Stomach (tissue), 9 donors: Measurements from ENCODE around the gene MUSK. TPM values are rescaled to one million over a fixed set of nuclear protein-coding genes. Genes with fewer than 3 reads are reported as not detected.

Experiments used
- DNase-seq, 2 donors: peaks; one replicate each; pipeline versions ENCODE4 v3.0.0 to v3.0.0-alpha.2; 2013 to 2019
- H3K27ac ChIP-seq, 5 donors: fragments of 200-600 bp in 4 of 5; sonication (generic) in 4 of 5; one replicate each; pipeline ENCODE4 v1.5.1; 2013 to 2019; ENCODE audit warnings: mild to moderate bottlenecking in 1 of 5, moderate library complexity in 1 of 5
- H3K27me3 ChIP-seq, 3 donors: fragments of 200-600 bp; sonication (generic); one replicate each; pipeline ENCODE4 v1.5.1; 2017 to 2019; ENCODE audit warnings: mixed run types in 1 of 3
- H3K36me3 ChIP-seq, 4 donors: fragments of 200-600 bp; sonication (generic); 1 replicate in 3 of 4; 2 replicates in 1 of 4; pipeline ENCODE4 v1.5.1; 2016 to 2019
- H3K4me1 ChIP-seq, 4 donors: fragments of 200-600 bp; sonication (generic); one replicate each; pipeline ENCODE4 v1.5.1; 2016 to 2019
- H3K4me3 ChIP-seq, 4 donors: fragments of 200-600 bp; sonication (generic) in 3 of 4; one replicate each; pipeline ENCODE4 v1.5.1; 2016 to 2019; ENCODE audit warnings: mild to moderate bottlenecking in 1 of 4
- H3K9me3 ChIP-seq, 4 donors: fragments of 200-600 bp; sonication (generic); one replicate each; pipeline ENCODE4 v1.5.1; 2016 to 2019
- CTCF ChIP-seq, 7 experiments: fragments of 450-650 bp in 4 of 7; fragments of 200-600 bp in 3 of 7; sonication (generic) in 3 of 7; IDR thresholded peaks; one replicate each; pipeline ENCODE4 v1.5.1; 2016 to 2019; ENCODE audit warnings: antibody characterized with exemption in 7 of 7, control low read depth in 2 of 7, mild to moderate bottlenecking in 1 of 7
- EP300 ChIP-seq: sonication (generic); formaldehyde crosslinking; IDR thresholded peaks from one replicate; pipeline ENCODE4 v1.6.1; 2017; ENCODE audit warnings: antibody characterized with exemption
- POLR2A ChIP-seq, 4 donors: fragments of 450-650 bp; IDR thresholded peaks; one replicate each; pipeline ENCODE4 v1.6.1; 2016; ENCODE audit warnings: antibody characterized with exemption in 4 of 4, control low read depth in 2 of 4, mild to moderate bottlenecking in 1 of 4, moderate library complexity in 1 of 4
- POLR2AphosphoS5 ChIP-seq, 3 donors: sonication (generic); formaldehyde crosslinking; IDR thresholded peaks; one replicate each; pipeline ENCODE4 v1.6.1; 2016; ENCODE audit warnings: antibody characterized with exemption in 3 of 3
- WGBS, 5 donors: extraction: QIAGEN DNeasy Blood & Tissue Kit in 3 of 5; methylation state at CpG; one replicate each; pipeline versions ENCODE4 v1.1.5 to v1.1.7; 2013 to 2018; 5-methylcytosine and 5-hydroxymethylcytosine counted together
- intact Hi-C: fragments of 100-400 bp; cut with DNase I; formaldehyde crosslinking; loops from one replicate; pipeline ENCODE4 v1.15.1; 2023; ENCODE audit warnings: low total_unique reads
- polyA plus RNA-seq, 3 donors: library from polyadenylated mRNA; stranded (reverse); fragments of 200-250 nt; gene quantifications; one replicate each; pipeline ENCODE4 v1.2.3, GENCODE V29; 2013
- total RNA-seq, 5 donors: library from RNA; depleted of rRNA; stranded (reverse); fragments of >200 nt; gene quantifications; one replicate each; pipeline versions ENCODE4 v1.1.0 to v1.2.3, GENCODE V29; 2014 to 2016
- donor health status: healthy with polysubstance abuse.
- donor health status: Bipolar disorder and iron deficiency.
- donor health status: healthy.

Gene MUSK
- total and polyA plus RNA-seq, 8 donors: 0.23 to 20.4 (median 3.0) TPM

DNA sequence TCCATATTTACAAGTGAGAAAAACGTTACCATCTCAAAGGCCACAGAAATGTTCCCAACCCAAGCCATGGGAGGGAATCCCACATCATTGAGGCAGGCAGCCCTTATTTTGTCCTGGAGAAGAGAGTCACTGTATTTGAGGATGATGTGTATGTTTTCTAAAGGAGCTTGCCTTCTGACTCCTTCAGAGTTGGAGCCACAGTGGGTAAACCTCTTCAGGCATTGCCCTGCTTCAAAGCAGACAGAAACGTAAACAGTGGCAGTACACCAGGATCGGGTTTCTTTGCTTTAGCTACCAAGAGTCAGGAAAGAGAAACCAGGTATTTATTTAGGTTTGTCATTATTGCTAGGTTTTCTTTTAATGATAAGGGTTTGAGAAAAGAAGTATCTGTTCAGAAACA is 45.7 kb downstream of the MUSK start:
- no peaks in the 10 kb centered on the region for H3K27me3 ChIP-seq
- H3K9me3 ChIP-seq: no peaks in the 10 kb centered on the region
- WGBS, 5 donors: 22 to 43% (median 32%) methylated on average over 3 of the region's 3 CpGs
- no peaks in the 10 kb centered on the region for H3K36me3 ChIP-seq
- H3K4me3 ChIP-seq: no peak overlapping the region
- H3K27ac ChIP-seq: no peak overlapping the region
- peak; percentile 25 to 54 for DNase-seq
- intact Hi-C loops: no loop called here
- no peaks in the 10 kb centered on the region for H3K4me1 ChIP-seq
- no peak for TF ChIP-seq POLR2A (IDR thresholded peaks at IDR 0.05)
- no peak for TF ChIP-seq EP300
- TF ChIP-seq CTCF (IDR thresholded peaks at IDR 0.05): no peak
- no peak for TF ChIP-seq POLR2AphosphoS5 (IDR thresholded peaks at IDR 0.05)

DNA sequence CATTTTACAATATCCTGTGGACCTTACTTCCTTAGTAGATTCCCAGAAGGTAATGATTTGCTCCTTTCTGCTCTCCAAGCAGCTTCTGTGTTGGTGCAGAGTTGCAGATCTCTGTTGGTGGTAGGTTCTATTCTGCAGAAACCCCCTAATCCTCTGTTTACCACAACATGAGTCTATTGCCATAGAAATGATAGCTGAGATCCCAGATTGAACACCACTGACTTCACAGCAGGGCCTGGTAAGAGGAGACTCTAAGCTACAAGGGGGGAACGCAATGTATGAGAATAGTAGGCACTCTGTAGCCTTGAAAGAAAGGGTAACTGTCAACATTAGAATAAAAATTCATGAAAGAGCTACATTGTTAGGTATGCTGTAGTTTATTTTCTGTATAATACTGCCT is 59.5 kb downstream of the MUSK start:
- 67 to 96% (median 82%) methylated on average over 1 of the region's 1 CpG for WGBS, 5 donors
- H3K27me3 ChIP-seq: no peaks in the 10 kb centered on the region
- TF ChIP-seq POLR2AphosphoS5 (IDR thresholded peaks at IDR 0.05) (no peak), CTCF (IDR thresholded peaks at IDR 0.05) (no peak), POLR2A (IDR thresholded peaks at IDR 0.05) (no peak), EP300 (no peak)
- H3K4me1 ChIP-seq: no peaks in the 10 kb centered on the region
- DNase-seq: peak in 1 of 2 donors; percentile 30
- H3K27ac ChIP-seq: no peak overlapping the region
- no peaks in the 10 kb centered on the region for H3K36me3 ChIP-seq
- H3K4me3 ChIP-seq: no peak overlapping the region
- H3K9me3 ChIP-seq: no peaks in the 10 kb centered on the region
- intact Hi-C loops: no loop called here

DNA sequence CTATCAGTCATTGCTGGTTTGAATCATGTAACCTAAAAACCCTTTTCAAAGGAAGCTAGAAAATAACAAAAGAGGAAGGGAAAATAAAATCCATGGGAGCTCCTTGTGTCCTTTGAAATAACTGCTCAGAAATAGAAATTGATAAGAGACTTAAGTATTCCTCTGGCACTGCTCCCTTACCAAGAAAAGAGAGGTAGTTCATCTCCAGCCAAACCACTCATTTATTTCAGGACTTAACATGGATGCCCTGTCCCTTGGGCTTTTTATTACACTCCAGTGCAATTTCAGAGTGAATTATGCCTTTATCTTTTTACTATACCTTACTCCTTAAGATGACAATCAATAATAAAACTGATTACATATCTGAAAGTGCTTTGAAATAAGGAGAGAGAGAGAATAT is 61.0 kb downstream of the MUSK start:
- H3K27me3 ChIP-seq: no peaks in the 10 kb centered on the region
- no peaks in the 10 kb centered on the region for H3K9me3 ChIP-seq
- no peaks in the 10 kb centered on the region for H3K36me3 ChIP-seq
- intact Hi-C loops: no loop called here
- no peak overlapping the region for H3K27ac ChIP-seq
- H3K4me1 ChIP-seq: no peaks in the 10 kb centered on the region
- TF ChIP-seq POLR2AphosphoS5 (IDR thresholded peaks at IDR 0.05) (no peak), POLR2A (IDR thresholded peaks at IDR 0.05) (no peak), EP300 (no peak), CTCF (IDR thresholded peaks at IDR 0.05) (no peak)
- no peak overlapping the region for H3K4me3 ChIP-seq
- no peak for DNase-seq

GRCh38 chr9:110731437-110732028 is 62.9 kb downstream of the MUSK start:
- H3K4me1 ChIP-seq: no peaks in the 10 kb centered on the region
- TF ChIP-seq POLR2AphosphoS5 (IDR thresholded peaks at IDR 0.05) (no peak), CTCF (IDR thresholded peaks at IDR 0.05) (no peak), EP300 (no peak), POLR2A (IDR thresholded peaks at IDR 0.05) (no peak)
- H3K4me3 ChIP-seq: no peak overlapping the region
- WGBS, 5 donors: 68 to 84% (median 78%) methylated on average over 2 of the region's 2 CpGs
- H3K9me3 ChIP-seq: no peaks in the 10 kb centered on the region
- H3K27me3 ChIP-seq: no peaks in the 10 kb centered on the region
- intact Hi-C loops: no loop called here
- H3K27ac ChIP-seq: no peak overlapping the region
- DNase-seq: no peak
- no peaks in the 10 kb centered on the region for H3K36me3 ChIP-seq
